ENCODE data around the gene AQP6.

- no peak for TF ChIP-seq CTCF (IDR thresholded peaks at IDR 0.05)
- TF ChIP-seq EP300 (IDR thresholded peaks at IDR 0.05): no peak
Observed at GRCh38 chr12:49956663-49957569, 15.8 kb upstream of the AQP6 start.
